GM12873 (cell line): Measurements from ENCODE around the gene YOD1.

Experiments used
- TF ChIP-seq, protein P1 (sequence below): IDR thresholded peaks from 2 replicates; pipeline ENCODE4 v1.5.1; 2012; ENCODE audit warnings: low read depth, mild to moderate bottlenecking, moderate library complexity, low read length, control low read depth; ENCODE audit not compliant: insufficient read depth; ENCODE audit errors: missing control alignments

YOD1 gene

GRCh38 chr1:207071426-207071825 is 20.4 kb upstream of the YOD1 start:
- TF ChIP-seq, protein P1, sequence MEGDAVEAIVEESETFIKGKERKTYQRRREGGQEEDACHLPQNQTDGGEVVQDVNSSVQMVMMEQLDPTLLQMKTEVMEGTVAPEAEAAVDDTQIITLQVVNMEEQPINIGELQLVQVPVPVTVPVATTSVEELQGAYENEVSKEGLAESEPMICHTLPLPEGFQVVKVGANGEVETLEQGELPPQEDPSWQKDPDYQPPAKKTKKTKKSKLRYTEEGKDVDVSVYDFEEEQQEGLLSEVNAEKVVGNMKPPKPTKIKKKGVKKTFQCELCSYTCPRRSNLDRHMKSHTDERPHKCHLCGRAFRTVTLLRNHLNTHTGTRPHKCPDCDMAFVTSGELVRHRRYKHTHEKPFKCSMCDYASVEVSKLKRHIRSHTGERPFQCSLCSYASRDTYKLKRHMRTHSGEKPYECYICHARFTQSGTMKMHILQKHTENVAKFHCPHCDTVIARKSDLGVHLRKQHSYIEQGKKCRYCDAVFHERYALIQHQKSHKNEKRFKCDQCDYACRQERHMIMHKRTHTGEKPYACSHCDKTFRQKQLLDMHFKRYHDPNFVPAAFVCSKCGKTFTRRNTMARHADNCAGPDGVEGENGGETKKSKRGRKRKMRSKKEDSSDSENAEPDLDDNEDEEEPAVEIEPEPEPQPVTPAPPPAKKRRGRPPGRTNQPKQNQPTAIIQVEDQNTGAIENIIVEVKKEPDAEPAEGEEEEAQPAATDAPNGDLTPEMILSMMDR: no peak

DNA sequence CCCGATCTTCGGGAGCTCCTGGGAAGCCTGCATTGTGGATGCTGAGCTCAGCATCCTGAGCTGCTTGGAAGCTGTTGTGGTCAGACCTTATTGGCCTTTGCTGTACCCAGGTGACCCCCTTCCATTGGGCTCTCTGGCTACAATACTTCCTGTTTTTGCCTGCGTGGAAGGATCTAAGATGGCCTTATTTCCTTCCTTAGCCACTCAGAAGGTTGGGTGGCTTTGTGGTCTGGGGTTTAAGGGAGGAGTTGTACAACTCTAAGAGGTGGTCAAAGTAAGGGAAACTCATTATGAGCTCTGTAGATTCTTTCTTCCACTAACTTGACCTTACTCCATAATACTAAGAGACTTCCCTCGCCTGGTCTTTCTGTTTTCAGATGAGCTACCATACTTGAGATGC is 19.8 kb upstream of the YOD1 start:
- TF ChIP-seq, protein P1: no peak

DNA sequence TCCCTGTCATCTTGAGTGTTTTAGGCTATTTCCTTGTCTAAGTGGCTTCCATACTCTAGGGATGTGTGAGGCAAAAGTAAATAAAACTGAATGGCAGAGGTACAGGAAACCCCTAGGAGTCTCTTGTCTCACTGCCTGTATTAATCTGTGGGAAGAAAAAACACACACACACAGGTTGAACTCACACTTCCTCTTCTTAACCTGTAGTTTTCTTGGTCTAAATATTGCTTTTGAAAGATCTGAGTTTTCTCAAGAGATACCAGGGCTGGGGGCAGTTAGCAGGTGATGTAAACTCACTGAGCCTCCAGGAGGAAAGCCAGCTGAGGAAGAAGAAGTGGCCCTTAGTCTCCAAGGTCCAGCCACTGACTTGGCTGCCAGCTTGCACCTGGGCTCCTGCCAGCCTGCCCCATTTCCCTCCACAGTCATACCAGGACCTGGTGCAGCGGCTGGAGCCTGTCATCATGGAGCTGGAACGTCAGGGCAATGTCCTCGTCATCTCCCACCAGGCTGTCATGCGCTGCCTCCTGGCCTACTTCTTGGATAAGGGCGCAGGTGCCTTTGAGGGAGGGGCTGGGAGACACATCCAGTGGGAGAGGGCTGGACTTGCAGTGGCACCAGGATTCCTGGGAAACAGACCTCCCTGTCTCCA is 19.0 kb upstream of the YOD1 start:
- TF ChIP-seq, protein P1: no peak

DNA sequence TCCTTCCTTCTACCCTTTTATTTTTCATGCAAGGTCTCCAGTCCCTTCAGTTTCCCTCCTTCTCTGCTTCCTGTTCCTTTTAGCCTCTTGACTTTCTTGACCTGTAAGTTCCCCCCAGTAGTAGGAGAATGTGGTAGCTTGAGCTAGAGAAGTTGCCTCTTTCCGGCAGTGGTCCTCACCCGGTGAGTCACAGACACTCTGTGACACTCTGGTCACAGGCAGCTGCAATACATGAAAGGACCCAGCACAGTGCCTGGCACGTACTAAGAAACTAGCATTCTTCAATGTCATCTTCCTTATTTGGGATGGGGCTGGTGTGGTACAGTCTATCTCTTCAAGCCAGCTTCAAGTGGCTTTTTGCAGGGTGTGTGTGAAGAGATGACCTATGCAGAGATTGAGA is 18.1 kb upstream of the YOD1 start:
- TF ChIP-seq, protein P1: no peak

- TF ChIP-seq, protein P1: no peak
Measured at GRCh38 chr1:207067665-207068064, 16.7 kb upstream of the YOD1 start.

DNA sequence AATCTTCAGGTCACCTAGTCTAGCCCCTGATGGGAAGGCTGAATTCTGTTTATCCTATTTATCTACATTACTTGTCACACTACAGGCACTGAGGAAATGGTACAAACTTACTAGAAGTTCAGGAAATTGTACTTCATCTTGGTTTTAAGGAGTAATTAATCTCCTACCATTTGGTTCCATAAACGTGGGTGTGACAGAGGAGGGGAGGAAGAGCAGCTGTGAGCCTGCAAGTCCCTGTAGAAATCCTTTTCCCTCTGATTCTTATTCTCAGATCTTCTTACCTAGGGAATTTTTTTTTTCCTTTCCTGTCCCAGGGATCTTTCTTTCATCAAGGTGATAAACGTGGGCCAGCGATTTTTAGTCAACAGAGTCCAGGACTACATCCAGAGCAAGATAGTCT is 16.2 kb upstream of the YOD1 start:
- TF ChIP-seq, protein P1: no peak

- TF ChIP-seq, protein P1: no peak
Measured at GRCh38 chr1:207064561-207064960, 13.6 kb upstream of the YOD1 start.
